ENCODE measurements around the gene NPLOC4. TPM values are rescaled to one million over a fixed set of nuclear protein-coding genes. Genes with fewer than 3 reads are reported as not detected.

Gene NPLOC4
- total RNA-seq, 1 donor from 2014 or later, result 102 TPM

DNA sequence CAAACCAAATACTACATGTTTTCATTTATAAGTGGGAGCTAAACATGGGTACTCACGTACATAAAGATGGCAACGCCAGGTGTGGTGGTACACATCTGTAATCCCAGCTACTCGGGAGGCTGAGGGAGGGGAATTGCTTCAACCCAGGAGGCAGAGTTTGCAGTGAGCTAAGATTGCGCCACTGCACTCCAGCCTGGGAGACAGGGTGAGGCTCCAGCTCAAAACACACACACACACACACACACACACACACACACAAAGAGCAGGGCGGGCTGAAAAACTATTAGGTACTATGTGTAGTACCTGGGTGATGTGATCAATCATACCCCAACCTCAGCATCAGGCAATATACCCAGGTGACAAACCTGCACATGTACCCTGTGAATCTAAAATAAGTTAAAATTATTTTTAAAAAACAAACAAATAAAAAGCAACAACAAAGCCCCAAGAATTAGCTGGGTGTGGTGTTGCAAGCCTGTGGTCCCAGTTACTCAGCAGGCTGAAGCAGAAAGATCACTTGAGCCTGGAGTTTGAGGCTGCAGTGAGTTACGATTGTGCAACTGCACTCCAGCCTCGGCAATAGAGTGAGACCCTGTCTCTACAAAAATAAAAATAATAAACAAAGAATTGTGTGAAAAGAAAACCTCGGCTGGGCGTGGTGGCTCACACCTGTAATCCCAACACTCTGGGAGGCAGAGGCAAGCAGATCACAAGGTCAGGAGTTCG is 72.9 kb downstream of the NPLOC4 start:
- Mint-ChIP-seq H3K36me3 (ENCODE audit: insufficient read depth) (peaks cover 15% of the 10 kb centered on the region), H3K27ac (no peak overlapping the region)
- TF ChIP-seq, protein P1, sequence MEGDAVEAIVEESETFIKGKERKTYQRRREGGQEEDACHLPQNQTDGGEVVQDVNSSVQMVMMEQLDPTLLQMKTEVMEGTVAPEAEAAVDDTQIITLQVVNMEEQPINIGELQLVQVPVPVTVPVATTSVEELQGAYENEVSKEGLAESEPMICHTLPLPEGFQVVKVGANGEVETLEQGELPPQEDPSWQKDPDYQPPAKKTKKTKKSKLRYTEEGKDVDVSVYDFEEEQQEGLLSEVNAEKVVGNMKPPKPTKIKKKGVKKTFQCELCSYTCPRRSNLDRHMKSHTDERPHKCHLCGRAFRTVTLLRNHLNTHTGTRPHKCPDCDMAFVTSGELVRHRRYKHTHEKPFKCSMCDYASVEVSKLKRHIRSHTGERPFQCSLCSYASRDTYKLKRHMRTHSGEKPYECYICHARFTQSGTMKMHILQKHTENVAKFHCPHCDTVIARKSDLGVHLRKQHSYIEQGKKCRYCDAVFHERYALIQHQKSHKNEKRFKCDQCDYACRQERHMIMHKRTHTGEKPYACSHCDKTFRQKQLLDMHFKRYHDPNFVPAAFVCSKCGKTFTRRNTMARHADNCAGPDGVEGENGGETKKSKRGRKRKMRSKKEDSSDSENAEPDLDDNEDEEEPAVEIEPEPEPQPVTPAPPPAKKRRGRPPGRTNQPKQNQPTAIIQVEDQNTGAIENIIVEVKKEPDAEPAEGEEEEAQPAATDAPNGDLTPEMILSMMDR (IDR thresholded peaks at IDR 0.05; ENCODE audit: unreplicated experiment), result no peak

DNA sequence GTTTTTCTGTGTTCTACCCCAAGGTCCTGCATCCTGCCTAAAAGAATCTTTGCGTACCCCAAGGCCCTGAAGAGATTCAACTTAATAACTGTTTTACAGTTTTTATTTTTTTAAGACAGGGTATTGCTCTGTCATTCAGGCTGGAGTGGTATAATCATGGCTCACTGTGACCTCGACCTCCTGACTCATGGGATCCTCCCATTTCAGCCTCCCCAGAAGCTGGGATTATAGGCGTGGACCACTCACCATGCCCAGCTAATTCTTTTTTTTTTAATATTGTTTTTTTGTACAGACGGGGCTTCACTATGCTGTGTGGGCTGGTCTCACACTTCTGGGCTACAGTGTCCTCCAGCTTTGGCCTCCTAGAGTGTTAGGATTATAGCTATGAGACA is 75.4 kb downstream of the NPLOC4 start:
- TF ChIP-seq, protein P1 (IDR thresholded peaks at IDR 0.05; ENCODE audit: unreplicated experiment), result no peak
- Mint-ChIP-seq H3K4me3 (ENCODE audit: low read depth) (no peak overlapping the region), H3K27ac (no peak overlapping the region), H3K36me3 (ENCODE audit: insufficient read depth) (peaks cover 17% of the 10 kb centered on the region), H3K9me3 (ENCODE audit: low read depth) (no peaks in the 10 kb centered on the region), H3K27me3 (no peaks in the 10 kb centered on the region), H3K4me1 (ENCODE audit: low read depth) (no peaks in the 10 kb centered on the region)
- no peak for DNase-seq (ENCODE audit: low spot score, unreplicated experiment)

More for the DNA sequence above, 72.9 kb downstream of the NPLOC4 start:
- Mint-ChIP-seq H3K4me1 (ENCODE audit: low read depth) (no peaks in the 10 kb centered on the region), H3K4me3 (ENCODE audit: low read depth) (no peak overlapping the region), H3K27me3 (no peaks in the 10 kb centered on the region), H3K9me3 (ENCODE audit: low read depth) (no peaks in the 10 kb centered on the region)
- DNase-seq (ENCODE audit: low spot score, unreplicated experiment), result no peak

DNA sequence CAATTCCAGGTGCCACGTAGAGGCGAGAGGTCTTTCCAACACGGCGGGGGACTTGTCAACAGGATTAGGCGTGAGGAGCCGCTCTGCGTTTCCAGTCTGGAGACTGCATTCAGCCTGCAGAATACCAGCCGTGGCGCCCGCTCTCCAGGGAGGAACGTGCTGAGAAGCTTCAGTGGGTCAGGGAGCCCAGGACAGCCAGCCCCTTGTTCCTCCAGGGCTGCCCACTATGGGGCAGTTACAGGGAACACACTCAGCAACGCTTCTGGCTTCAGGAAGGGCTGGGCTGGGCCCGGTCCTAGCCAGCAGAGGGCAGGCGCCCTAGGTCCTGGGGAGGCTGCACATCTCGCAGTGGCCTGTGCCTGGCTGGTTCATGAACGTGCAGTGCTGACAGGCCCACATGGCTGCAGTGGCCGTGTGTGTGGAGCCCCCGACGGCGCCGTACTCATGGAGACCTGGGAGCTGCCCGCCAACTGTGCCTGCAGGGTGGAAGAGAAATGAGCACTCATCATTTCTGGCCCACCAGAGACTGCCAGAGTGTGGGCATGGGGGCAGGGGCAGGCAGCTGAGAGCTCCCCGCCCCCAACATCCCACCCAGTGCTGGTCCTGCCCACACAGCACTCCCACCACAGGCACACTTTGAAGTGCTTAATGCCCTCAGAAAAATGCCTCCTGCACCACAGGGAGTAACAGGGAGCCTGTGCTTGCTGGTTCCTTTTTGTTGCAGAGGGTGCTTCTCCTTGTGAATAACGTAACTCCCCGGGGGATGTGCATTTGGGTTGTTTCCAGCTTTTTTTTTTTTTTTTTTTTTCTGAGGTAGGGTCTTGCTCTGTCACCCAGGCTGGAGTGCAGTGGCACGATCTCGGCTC is 77.7 kb downstream of the NPLOC4 start:
- peaks cover 10% of the 10 kb centered on the region for H3K36me3 Mint-ChIP-seq (ENCODE audit: insufficient read depth)

DNA sequence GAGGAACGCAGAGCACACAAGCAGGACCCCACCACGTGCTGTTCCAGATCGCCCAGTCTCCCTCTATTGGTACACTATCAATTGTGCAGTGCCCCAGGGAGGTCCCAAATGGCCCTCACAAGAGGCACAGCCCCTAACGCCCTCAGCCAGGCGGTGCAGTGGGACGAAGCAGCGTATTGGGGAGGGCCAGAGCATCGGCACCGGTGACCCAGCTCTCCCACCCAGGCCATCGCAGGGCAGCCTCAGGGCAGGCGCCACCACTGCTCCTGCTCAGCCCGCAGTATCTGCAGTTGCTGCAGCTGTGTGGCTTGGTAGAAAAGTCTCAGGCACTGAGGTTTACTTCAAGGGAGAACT is 78.8 kb downstream of the NPLOC4 start:
- Mint-ChIP-seq H3K27me3 (no peaks in the 10 kb centered on the region), H3K9me3 (ENCODE audit: low read depth) (no peaks in the 10 kb centered on the region), H3K4me1 (ENCODE audit: low read depth) (peaks cover 9% of the 10 kb centered on the region), H3K4me3 (ENCODE audit: low read depth) (no peak overlapping the region), H3K27ac (no peak overlapping the region), H3K36me3 (ENCODE audit: insufficient read depth) (peaks cover 10% of the 10 kb centered on the region)
- TF ChIP-seq, protein P1 (IDR thresholded peaks at IDR 0.05; ENCODE audit: unreplicated experiment), result no peak
- no peak for DNase-seq (ENCODE audit: low spot score, unreplicated experiment)

More for the DNA sequence above, 77.7 kb downstream of the NPLOC4 start:
- Mint-ChIP-seq H3K4me1 (ENCODE audit: low read depth) (no peaks in the 10 kb centered on the region), H3K4me3 (ENCODE audit: low read depth) (no peak overlapping the region), H3K27ac (no peak overlapping the region), H3K9me3 (ENCODE audit: low read depth) (no peaks in the 10 kb centered on the region), H3K27me3 (no peaks in the 10 kb centered on the region)
- TF ChIP-seq, protein P1 (IDR thresholded peaks at IDR 0.05; ENCODE audit: unreplicated experiment), result no peak
- DNase-seq (ENCODE audit: low spot score, unreplicated experiment), result no peak

DNA sequence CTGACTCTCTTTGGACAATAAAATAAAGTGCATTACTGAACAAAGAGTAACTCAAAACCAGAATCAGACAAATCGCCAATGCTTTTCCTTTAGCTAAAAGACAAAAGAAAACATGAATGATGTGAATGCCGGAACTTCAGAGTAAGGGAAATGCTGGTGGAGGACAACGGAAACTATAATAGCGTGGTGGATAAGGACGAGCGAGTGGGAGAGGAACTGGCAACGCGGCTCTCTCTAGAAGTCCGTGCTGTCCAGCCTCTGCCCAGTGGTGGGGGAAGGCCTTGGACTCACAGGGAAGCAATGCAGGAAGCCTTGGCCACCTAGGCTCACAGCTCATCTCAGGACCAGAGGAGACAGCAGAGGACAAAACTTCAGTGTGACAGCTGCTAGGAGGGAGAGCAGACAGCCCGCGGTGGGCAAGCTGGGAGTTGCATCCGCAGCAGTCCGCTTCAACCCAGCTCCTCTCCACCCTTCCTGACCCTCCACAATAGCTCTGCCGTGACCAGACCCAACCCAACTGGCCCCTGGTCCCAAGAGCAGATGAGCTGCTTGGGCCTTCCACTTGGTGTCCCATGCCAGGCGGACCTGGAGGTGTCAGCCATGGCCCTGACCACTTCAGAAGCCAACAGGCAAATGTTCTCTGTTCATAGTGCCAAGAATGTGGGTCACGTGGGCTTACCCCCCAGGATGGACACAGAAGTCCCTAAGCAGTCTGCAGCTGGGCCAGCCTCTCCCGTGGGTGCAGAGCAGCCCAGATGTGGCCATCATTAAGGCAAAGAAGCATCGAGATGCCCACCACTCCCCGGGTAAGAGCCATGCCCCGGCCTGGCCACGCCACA is 79.4 kb downstream of the NPLOC4 start:
- no peak overlapping the region for H3K4me3 Mint-ChIP-seq (ENCODE audit: low read depth)
- no peaks in the 10 kb centered on the region for H3K9me3 Mint-ChIP-seq (ENCODE audit: low read depth)
- peak overlapping the region; percentile 3 for H3K27ac Mint-ChIP-seq

More for the DNA sequence above, 79.4 kb downstream of the NPLOC4 start:
- no peak for DNase-seq (ENCODE audit: low spot score, unreplicated experiment)
- TF ChIP-seq, protein P1 (IDR thresholded peaks at IDR 0.05; ENCODE audit: unreplicated experiment), result no peak
- Mint-ChIP-seq H3K36me3 (ENCODE audit: insufficient read depth) (peaks cover 10% of the 10 kb centered on the region), H3K27me3 (no peaks in the 10 kb centered on the region), H3K4me1 (ENCODE audit: low read depth) (peaks cover 10% of the 10 kb centered on the region)

Measured in progenitor cell of endocrine pancreas (in vitro differentiated cells).